Omental fat pad (tissue), 4 donors: ENCODE data around the gene PAK2. TPM values are rescaled to one million over a fixed set of nuclear protein-coding genes. Genes with fewer than 3 reads are reported as not detected.
A peak's percentile ranks its signal among the peaks of the same experiment; 100 is the strongest.

Experiments
- ATAC-seq: fragments of 150-250 bp; one replicate; pipeline ENCODE4 v1.9.1; 2016; ENCODE audit warnings: mild to moderate bottlenecking, moderate library complexity; ENCODE audit not compliant: low FRiP score
- DNase-seq: peaks from one replicate; pipeline ENCODE4 v3.0.0-alpha.2; 2019; ENCODE audit warnings: low spot score
- total RNA-seq, 4 donors: library from RNA; depleted of rRNA; stranded (reverse); fragments of >200 nt; gene quantifications; one replicate each; pipeline ENCODE4 v1.1.0, GENCODE V29; 2016
- TF ChIP-seq, protein P1 (sequence below), 3 donors: fragments of 450-650 bp; IDR thresholded peaks; one replicate each; pipeline ENCODE4 v1.5.1; 2016 to 2017; ENCODE audit warnings: antibody characterized with exemption in 3 of 3, mild to moderate bottlenecking in 3 of 3, moderate library complexity in 2 of 3

Gene PAK2
- 100 to 1,000 TPM in 1 of 4 donors, 10 to 100 TPM in 3; 50.3 to 108 (median 81.0) TPM for total RNA-seq

DNA sequence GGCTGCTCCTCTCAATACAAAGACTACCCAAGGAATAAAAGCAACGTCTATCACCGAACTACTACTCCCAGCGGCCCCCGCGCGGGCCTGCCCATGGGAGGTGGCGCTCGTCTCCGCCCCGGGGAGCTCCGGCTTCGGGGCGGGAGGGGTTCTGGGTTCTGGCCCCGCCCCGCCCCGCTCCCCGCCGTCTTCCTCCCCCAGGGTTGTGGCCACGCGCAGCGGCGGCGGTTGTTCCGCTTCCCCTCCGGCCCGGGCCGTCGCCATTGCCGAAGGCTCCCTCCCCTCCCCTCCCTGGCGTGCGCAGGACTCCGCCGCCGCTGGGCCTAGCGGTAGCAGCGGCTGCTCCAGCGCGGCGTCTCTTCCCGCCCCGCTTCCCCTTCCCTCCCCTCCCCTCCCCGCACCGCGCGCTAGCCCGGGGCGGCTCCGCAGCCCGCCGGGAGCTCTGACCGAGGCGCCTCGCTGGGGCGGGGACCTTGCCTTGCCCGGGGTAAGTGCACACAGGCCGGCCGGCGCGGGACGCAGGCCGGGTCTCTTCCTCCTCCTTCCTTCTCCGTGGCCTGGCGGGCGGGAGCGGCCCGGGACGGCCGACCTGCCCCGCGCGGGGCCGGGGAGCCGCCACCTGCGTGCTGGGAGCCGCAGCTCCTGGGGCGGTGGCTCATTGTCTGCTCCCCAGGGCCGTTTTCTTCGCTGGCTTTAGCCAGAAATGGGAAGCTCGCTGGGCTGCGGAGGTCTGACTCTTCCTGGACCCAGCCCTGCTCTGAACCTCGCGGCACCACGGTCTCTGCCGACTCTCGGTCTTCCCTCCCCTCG lies at the start of gene PAK2:
PAK2 (plus strand) TSS at position 187 of the 810 bp plus-strand sequence. CDS start 42,790 bp downstream, outside the sequence.
- DNase-seq (peak; percentile 69), ATAC-seq (peak; percentile 98)
- TF ChIP-seq, protein P1, sequence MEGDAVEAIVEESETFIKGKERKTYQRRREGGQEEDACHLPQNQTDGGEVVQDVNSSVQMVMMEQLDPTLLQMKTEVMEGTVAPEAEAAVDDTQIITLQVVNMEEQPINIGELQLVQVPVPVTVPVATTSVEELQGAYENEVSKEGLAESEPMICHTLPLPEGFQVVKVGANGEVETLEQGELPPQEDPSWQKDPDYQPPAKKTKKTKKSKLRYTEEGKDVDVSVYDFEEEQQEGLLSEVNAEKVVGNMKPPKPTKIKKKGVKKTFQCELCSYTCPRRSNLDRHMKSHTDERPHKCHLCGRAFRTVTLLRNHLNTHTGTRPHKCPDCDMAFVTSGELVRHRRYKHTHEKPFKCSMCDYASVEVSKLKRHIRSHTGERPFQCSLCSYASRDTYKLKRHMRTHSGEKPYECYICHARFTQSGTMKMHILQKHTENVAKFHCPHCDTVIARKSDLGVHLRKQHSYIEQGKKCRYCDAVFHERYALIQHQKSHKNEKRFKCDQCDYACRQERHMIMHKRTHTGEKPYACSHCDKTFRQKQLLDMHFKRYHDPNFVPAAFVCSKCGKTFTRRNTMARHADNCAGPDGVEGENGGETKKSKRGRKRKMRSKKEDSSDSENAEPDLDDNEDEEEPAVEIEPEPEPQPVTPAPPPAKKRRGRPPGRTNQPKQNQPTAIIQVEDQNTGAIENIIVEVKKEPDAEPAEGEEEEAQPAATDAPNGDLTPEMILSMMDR (IDR thresholded peaks at IDR 0.05) = no peak

DNA sequence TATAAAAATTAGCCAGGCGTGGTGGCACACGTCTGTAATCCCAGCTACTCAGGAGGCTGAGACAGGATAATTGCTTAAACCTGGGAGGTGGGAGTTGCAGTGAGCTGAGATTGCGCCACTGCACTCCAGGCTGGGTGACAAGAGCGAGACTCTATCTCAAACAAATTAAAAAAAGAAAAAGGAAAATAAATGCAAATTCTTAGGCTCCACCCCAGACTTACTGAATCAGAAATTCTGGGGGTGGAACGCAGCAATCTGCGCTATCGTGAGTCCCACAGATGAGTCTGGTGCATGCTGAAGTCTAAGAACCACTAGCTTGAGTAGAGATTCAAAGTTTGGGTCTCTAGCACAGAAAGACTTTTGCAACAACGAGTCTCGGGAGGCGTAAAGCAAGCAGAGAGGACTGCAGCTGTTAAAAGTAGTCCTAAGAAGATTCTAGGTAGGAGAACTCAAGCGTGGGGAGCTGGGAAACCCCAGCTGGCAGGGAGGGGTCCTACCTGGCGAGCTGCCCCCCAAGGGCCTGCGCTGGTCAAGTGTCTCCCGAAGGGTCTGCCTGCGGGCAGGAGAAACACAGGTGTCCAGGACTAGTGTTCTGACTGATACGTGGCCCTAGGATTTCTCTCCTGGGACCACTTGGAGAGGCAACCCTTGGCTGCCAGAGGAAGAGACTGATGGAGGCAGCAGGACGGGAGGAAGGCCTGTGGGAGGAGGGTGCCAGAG lies 49.6 kb upstream of the PAK2 start:
- ATAC-seq (no peak), DNase-seq (no peak)
- TF ChIP-seq, protein P1 (IDR thresholded peaks at IDR 0.05) = no peak

DNA sequence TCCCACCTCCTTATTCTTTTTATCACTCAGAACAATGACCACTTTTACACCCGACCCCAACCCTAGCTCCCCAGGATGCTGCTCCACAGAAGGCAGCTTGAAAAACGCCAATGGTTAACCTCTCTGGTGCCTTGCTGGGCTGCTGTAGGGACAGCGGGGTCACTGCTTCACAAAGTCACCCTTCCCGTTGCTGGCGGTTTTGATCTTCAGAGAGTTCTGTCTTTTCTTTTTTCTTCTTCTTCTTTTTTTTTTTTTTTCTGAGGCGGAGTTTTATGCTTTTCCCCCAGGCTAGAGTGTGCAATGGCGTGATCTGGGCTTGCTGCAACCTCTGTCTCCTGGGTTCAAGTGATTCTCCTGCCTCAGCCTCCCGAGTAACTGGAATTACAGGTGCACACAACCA lies 48.3 kb upstream of the PAK2 start:
- TF ChIP-seq, protein P1 (IDR thresholded peaks at IDR 0.05) = no peak
- no peak for DNase-seq
- ATAC-seq = no peak

DNA sequence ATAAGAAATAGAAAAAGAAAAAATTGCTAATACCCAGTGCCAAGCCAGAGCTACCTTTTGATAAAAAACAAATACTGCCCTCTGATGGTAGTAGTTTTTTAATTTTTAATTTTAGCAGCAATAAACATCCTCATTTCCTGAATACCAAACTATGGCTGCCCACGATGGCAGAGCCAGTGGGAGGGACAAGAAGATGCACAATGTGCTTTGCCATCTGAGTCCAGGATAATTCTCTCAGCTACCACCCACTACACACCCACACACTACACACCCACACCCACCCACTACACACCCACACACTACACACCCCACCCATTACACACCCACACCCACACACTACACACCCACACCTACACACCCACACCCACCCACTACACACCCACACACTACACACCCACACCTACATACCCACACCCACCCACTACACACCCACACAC lies 45.4 kb upstream of the PAK2 start:
- no peak for DNase-seq
- no peak for ATAC-seq
- TF ChIP-seq, protein P1 (IDR thresholded peaks at IDR 0.05) = no peak

DNA sequence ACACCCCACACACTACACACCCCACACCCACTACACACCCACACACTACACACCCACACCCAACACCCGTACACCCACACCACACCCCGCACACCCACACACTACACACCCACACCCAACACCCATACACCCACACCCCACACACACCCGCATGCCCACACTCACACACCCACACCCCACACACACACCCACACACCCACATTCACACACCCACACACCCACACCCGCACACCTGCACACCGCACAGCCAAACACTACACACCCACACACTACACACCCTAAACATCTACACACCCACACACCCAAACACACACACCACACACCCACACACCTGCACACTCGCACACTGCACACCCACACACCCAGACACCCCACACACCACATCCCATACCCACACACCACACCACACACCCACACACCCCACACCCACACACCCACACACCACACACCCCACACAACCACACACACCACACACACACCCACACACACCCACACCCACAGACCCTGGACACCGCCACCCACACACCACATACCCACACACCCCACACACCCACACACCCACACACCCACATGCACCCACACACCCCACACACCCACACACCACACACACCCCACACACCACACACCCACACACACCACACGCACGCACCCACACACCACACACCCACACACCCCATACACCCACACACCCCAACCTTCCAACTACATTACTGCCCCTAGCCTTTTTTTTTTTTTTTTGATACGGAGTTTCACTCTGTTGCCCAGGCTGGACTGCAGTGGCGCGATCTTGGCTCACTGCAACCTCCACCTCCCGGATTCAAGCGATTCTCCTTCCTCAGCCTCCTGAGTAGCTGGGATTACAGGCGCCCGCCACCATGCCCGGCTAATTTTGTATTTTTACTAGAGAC lies 44.5 kb upstream of the PAK2 start:
- ATAC-seq (peak; percentile 48), DNase-seq (no peak)
- TF ChIP-seq, protein P1 (IDR thresholded peaks at IDR 0.05) = no peak

DNA sequence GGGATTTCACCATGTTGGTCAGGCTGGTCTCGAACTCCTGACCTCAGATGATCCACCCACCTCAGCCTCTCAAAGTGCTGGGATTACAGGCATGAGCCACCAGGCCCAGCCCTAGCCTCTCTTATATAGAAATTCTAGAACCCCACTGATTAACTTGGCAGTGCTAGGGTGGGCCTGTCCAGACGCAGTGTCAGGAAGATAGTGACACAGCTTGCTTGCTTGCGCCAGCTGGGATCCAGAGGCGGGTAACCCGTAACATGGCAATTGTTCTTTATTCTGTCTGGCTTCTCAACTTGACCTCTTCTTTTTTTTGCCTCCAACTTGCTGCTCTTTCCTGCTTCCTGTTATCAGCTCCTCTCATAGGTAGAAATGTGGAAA lies 43.8 kb upstream of the PAK2 start:
- ATAC-seq (no peak), DNase-seq (no peak)

More for the DNA sequence above, 43.8 kb upstream of the PAK2 start:
- TF ChIP-seq, protein P1 (IDR thresholded peaks at IDR 0.05) = no peak
